B cell (primary cell): ENCODE measurements around the gene HNRNPF.

Source experiments
- CTCF ChIP-seq: fragments of 200-600 bp; IDR thresholded peaks from one replicate; pipeline ENCODE4 v1.8.0; 2022; ENCODE audit warnings: antibody characterized with exemption, mild to moderate bottlenecking
- EZH2 ChIP-seq: IDR thresholded peaks from 2 replicates; pipeline ENCODE4 v1.6.1; 2012; ENCODE audit warnings: borderline replicate concordance, low read depth, mild to moderate bottlenecking, moderate library complexity, low read length; ENCODE audit not compliant: insufficient read depth, poor library complexity, severe bottlenecking

- TF ChIP-seq CTCF (no peak), EZH2 (no peak)
Observed at GRCh38 chr10:43391496-43391895, 17.5 kb downstream of the HNRNPF start.
